Measurements from ENCODE around the gene MED20.

The MED20 gene

GRCh38 chr6:41940759-41941279 lies 19.9 kb upstream of the MED20 start:
- DNase-seq (ENCODE audit: low read depth) = peak; percentile 31

- DNase-seq (ENCODE audit: low read depth) = no peak
Measured at GRCh38 chr6:41939848-41940758, 19.2 kb upstream of the MED20 start.

GRCh38 chr6:41939176-41939847 lies 18.4 kb upstream of the MED20 start:
- DNase-seq (ENCODE audit: low read depth) = no peak

GRCh38 chr6:41938590-41939175 lies 17.7 kb upstream of the MED20 start:
- no peak for DNase-seq (ENCODE audit: low read depth)

- DNase-seq (ENCODE audit: low read depth) = no peak
Measured at GRCh38 chr6:41937861-41938574, 17.1 kb upstream of the MED20 start.

GRCh38 chr6:41937472-41937860 lies 16.5 kb upstream of the MED20 start:
- no peak for DNase-seq (ENCODE audit: low read depth)

- peak; percentile 48 for DNase-seq (ENCODE audit: low read depth)
Measured at GRCh38 chr6:41936073-41936837, 15.3 kb upstream of the MED20 start.

- no peak for DNase-seq (ENCODE audit: low read depth)
Measured at GRCh38 chr6:41935685-41936072, 14.7 kb upstream of the MED20 start.

GRCh38 chr6:41935193-41935574 lies 14.2 kb upstream of the MED20 start:
- no peak for DNase-seq (ENCODE audit: low read depth)

- DNase-seq (ENCODE audit: low read depth) = no peak
Measured at GRCh38 chr6:41934278-41935192, 13.6 kb upstream of the MED20 start.

- no peak for DNase-seq (ENCODE audit: low read depth)
Measured at GRCh38 chr6:41932378-41932777, 11.4 kb upstream of the MED20 start.

GRCh38 chr6:41931792-41932191 lies 10.9 kb upstream of the MED20 start:
- DNase-seq (ENCODE audit: low read depth) = no peak

GRCh38 chr6:41929924-41930323 lies 9.0 kb upstream of the MED20 start:
- DNase-seq (ENCODE audit: low read depth) = no peak

- DNase-seq (ENCODE audit: low read depth) = no peak
Measured at GRCh38 chr6:41927253-41927652, 6.3 kb upstream of the MED20 start.

- no peak for DNase-seq (ENCODE audit: low read depth)
Measured at GRCh38 chr6:41922154-41922553, 1.2 kb upstream of the MED20 start.

GRCh38 chr6:41921712-41921998 lies 716 bp upstream of the MED20 start:
- DNase-seq (ENCODE audit: low read depth) = no peak

- no peak for DNase-seq (ENCODE audit: low read depth)
Measured at GRCh38 chr6:41917528-41917927, 3.4 kb downstream of the MED20 start.

GRCh38 chr6:41914869-41915530 lies 5.9 kb downstream of the MED20 start:
- no peak for DNase-seq (ENCODE audit: low read depth)

GRCh38 chr6:41914343-41914742 lies 6.6 kb downstream of the MED20 start:
- DNase-seq (ENCODE audit: low read depth) = no peak

GRCh38 chr6:41909727-41910126 lies 11.2 kb downstream of the MED20 start:
- DNase-seq (ENCODE audit: low read depth) = no peak
